ENCODE results near the gene VPS13D.

DNA sequence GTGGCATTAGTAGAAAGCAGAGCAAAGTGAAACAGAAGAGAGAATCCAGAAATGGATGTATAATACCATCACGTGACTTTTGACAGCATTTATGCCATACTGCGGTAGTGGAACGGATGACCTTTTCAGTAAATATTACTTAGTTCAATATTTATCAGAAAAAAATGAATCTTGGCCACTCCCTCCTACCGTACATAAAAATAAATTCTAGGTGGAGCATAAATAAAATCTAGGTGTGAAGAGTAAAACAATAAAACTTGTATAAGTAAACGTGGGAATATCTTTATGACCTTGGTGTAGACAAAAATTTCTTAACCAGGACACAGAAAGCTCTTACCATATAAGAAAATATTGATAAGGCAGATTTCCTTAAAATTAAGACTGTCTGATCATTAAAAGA lies 182.6 kb downstream of the VPS13D start:
- TF ChIP-seq POLR2A (IDR thresholded peaks at IDR 0.05; ENCODE audit: low read length) (no peak), GATA1 (IDR thresholded peaks at IDR 0.05; ENCODE audit: low read depth, low read length) (no peak)

Measured in erythroblast (primary cell).